SIG-M5 treated with dmso at 0.1 percent for 504 hours (cell line): ENCODE data around the gene MB21D2.
A peak's percentile ranks its signal among the peaks of the same experiment; 100 is the strongest.

ENCODE experiments used
- DNase-seq: peaks from one replicate; lab custom pipeline; 2025; ENCODE audit not compliant: unreplicated experiment; lab: John Stamatoyannopoulos, UW

Gene MB21D2

GRCh38 chr3:192892981-192893700 is 24.5 kb downstream of the MB21D2 start:
- peak; percentile 66 for DNase-seq

GRCh38 chr3:192890347-192891335 is 27.0 kb downstream of the MB21D2 start:
- DNase-seq = no peak

- DNase-seq = no peak
Measured at GRCh38 chr3:192889679-192890078, 28.0 kb downstream of the MB21D2 start.

- DNase-seq = no peak
Measured at GRCh38 chr3:192888190-192888589, 29.5 kb downstream of the MB21D2 start.

GRCh38 chr3:192887701-192888100 is 30.0 kb downstream of the MB21D2 start:
- no peak for DNase-seq

- no peak for DNase-seq
Measured at GRCh38 chr3:192887047-192887446, 30.6 kb downstream of the MB21D2 start.

- no peak for DNase-seq
Measured at GRCh38 chr3:192884777-192885773, 32.6 kb downstream of the MB21D2 start.

GRCh38 chr3:192883512-192883911 is 34.1 kb downstream of the MB21D2 start:
- DNase-seq = no peak

GRCh38 chr3:192881159-192881786 is 36.4 kb downstream of the MB21D2 start:
- no peak for DNase-seq

GRCh38 chr3:192880313-192880712 is 37.3 kb downstream of the MB21D2 start:
- no peak for DNase-seq

- peak; percentile 76 for DNase-seq
Measured at GRCh38 chr3:192879346-192880031, 38.2 kb downstream of the MB21D2 start.

- no peak for DNase-seq
Measured at GRCh38 chr3:192875971-192876565, 41.6 kb downstream of the MB21D2 start.

GRCh38 chr3:192870822-192871221 is 46.8 kb downstream of the MB21D2 start:
- DNase-seq = no peak

- DNase-seq = no peak
Measured at GRCh38 chr3:192869131-192870031, 48.3 kb downstream of the MB21D2 start.

GRCh38 chr3:192867645-192868044 is 50.0 kb downstream of the MB21D2 start:
- DNase-seq = no peak

- no peak for DNase-seq
Measured at GRCh38 chr3:192866804-192867203, 50.9 kb downstream of the MB21D2 start.

GRCh38 chr3:192864941-192865340 is 52.7 kb downstream of the MB21D2 start:
- DNase-seq = no peak

GRCh38 chr3:192863091-192863420 is 54.6 kb downstream of the MB21D2 start:
- no peak for DNase-seq
